ENCODE data around the gene POLR2F. TPM values are rescaled to one million over a fixed set of nuclear protein-coding genes. Genes with fewer than 3 reads are reported as not detected.

The POLR2F gene
- total RNA-seq, 1 experiment from 2014 or later, result 141 TPM

DNA sequence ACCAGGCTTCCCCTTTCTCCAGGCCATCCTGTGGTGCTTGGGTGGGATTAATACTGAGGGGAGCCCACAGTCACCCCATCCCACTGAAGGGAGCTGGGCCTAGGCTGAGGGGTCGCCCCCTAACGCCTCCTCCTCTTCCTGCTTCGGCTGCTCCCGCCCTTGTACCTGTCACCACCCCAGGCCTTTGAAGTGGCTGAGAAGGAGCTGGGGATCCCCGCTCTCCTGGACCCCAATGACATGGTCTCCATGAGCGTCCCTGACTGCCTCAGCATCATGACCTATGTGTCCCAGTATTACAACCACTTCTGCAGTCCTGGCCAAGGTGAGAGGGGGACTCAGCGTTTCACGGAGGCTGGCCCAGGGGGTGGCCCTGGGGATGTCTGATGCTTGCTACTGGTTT, 41.3 kb upstream of the POLR2F start:
- no peak overlapping the region for H3K27ac Mint-ChIP-seq
- H3K9me3 Mint-ChIP-seq, result no peaks in the 10 kb centered on the region
- H4K5ac ChIP-seq (ENCODE audit: insufficient read length, low read depth, low read length), result no peak overlapping the region
- no peak overlapping the region for H2BK12ac ChIP-seq (ENCODE audit: insufficient read length, low read depth, low read length)
- H3K4me1 ChIP-seq (ENCODE audit: insufficient read depth, low read length), result no peaks in the 10 kb centered on the region
- H3K56ac ChIP-seq (ENCODE audit: insufficient read length, low read depth, low read length), result no peak overlapping the region
- no CpG with 5 or more reads among the region's 8 CpGs for WGBS (ENCODE audit: extremely low coverage, insufficient read length, low lambda C conversion rate)
- no peak overlapping the region for H2BK120ac ChIP-seq (ENCODE audit: low read depth, low read length, poor library complexity, severe bottlenecking)
- no peak overlapping the region for H3K18ac ChIP-seq (ENCODE audit: insufficient read length, low read depth, low read length)
- H3K9me3 ChIP-seq (ENCODE audit: control insufficient read depth, low read depth, low read length), result no peaks in the 10 kb centered on the region
- H3K4me1 Mint-ChIP-seq, result peaks cover 33 to 34% of the 10 kb centered on the region in 2 experiments
- no peaks in the 10 kb centered on the region for H3K79me1 ChIP-seq (ENCODE audit: insufficient read depth, low read depth, low read length, poor library complexity, severe bottlenecking)
- H2AFZ ChIP-seq (ENCODE audit: low read length), result no peak overlapping the region
- no peak overlapping the region for H3K4me3 Mint-ChIP-seq
- DNase-seq, result no peak
- H4K8ac ChIP-seq (replicated peaks; ENCODE audit: insufficient read length, low read depth, low read length), result no peak overlapping the region
- H3K23ac ChIP-seq (ENCODE audit: insufficient read length, low read depth, low read length), result no peak overlapping the region
- no peak overlapping the region for H3K4me2 ChIP-seq (ENCODE audit: insufficient read depth, insufficient read length, low read length)
- no peaks in the 10 kb centered on the region for H3K23me2 ChIP-seq (ENCODE audit: insufficient read length, low read depth, low read length, poor library complexity, severe bottlenecking)
- no peaks in the 10 kb centered on the region for H4K20me1 ChIP-seq (ENCODE audit: control insufficient read depth, insufficient read depth, insufficient read length)
- H3T11ph ChIP-seq (ENCODE audit: low read length), result no peak overlapping the region
- no peaks in the 10 kb centered on the region for H3K79me2 ChIP-seq (ENCODE audit: insufficient read depth, low read length)
- H3K4ac ChIP-seq (ENCODE audit: low read depth, low read length), result no peak overlapping the region
- no peak overlapping the region for H2BK15ac ChIP-seq (ENCODE audit: low read depth, low read length)
- H3K27ac ChIP-seq (ENCODE audit: insufficient read length, low read depth, low read length), result no peak overlapping the region
- no peak overlapping the region for H4K91ac ChIP-seq (ENCODE audit: insufficient read length, low read depth, low read length)
- H3K9ac ChIP-seq (ENCODE audit: extremely low read depth, insufficient read length, low read length), result no peak overlapping the region
- peaks cover 5 to 40% (median 26%) of the 10 kb centered on the region in 3 experiments; a peak in 6 of 7 replicates for H3K36me3 Mint-ChIP-seq (ENCODE audit: insufficient read depth in 1 of 3, low read depth in 3 of 3)
- H3K14ac ChIP-seq (ENCODE audit: insufficient read depth, low read length), result no peak overlapping the region
- no peaks in the 10 kb centered on the region for H3K27me3 Mint-ChIP-seq (ENCODE audit: low read depth)
- TF ChIP-seq, protein P1, sequence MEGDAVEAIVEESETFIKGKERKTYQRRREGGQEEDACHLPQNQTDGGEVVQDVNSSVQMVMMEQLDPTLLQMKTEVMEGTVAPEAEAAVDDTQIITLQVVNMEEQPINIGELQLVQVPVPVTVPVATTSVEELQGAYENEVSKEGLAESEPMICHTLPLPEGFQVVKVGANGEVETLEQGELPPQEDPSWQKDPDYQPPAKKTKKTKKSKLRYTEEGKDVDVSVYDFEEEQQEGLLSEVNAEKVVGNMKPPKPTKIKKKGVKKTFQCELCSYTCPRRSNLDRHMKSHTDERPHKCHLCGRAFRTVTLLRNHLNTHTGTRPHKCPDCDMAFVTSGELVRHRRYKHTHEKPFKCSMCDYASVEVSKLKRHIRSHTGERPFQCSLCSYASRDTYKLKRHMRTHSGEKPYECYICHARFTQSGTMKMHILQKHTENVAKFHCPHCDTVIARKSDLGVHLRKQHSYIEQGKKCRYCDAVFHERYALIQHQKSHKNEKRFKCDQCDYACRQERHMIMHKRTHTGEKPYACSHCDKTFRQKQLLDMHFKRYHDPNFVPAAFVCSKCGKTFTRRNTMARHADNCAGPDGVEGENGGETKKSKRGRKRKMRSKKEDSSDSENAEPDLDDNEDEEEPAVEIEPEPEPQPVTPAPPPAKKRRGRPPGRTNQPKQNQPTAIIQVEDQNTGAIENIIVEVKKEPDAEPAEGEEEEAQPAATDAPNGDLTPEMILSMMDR (conservative IDR thresholded peaks at IDR 0.05), result no peak
- H3K27me3 ChIP-seq (ENCODE audit: insufficient read depth, low read length), result no peaks in the 10 kb centered on the region
- H2BK5ac ChIP-seq (ENCODE audit: insufficient read length, low read length), result no peak overlapping the region
- H2BK20ac ChIP-seq (ENCODE audit: low read depth, low read length, poor library complexity, severe bottlenecking), result no peak overlapping the region
- no peak overlapping the region for H2AK5ac ChIP-seq (ENCODE audit: insufficient read length, low read length)

Measured in H9 (cell line).